Stimulated activated CD8-positive, alpha-beta memory T cell treated with anti-CD3 and anti-CD28 coated beads, Interleukin-7, amount 100 ng/mL, for 4 hours (primary cell): ENCODE results near the gene UTS2.

Experiments used
- DNase-seq, 2 donors: peaks; one replicate each; pipeline ENCODE4 v3.0.0-alpha.2; 2020; ENCODE audit warnings: low read depth in 2 of 2

Gene UTS2, protein sequence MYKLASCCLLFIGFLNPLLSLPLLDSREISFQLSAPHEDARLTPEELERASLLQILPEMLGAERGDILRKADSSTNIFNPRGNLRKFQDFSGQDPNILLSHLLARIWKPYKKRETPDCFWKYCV

DNA sequence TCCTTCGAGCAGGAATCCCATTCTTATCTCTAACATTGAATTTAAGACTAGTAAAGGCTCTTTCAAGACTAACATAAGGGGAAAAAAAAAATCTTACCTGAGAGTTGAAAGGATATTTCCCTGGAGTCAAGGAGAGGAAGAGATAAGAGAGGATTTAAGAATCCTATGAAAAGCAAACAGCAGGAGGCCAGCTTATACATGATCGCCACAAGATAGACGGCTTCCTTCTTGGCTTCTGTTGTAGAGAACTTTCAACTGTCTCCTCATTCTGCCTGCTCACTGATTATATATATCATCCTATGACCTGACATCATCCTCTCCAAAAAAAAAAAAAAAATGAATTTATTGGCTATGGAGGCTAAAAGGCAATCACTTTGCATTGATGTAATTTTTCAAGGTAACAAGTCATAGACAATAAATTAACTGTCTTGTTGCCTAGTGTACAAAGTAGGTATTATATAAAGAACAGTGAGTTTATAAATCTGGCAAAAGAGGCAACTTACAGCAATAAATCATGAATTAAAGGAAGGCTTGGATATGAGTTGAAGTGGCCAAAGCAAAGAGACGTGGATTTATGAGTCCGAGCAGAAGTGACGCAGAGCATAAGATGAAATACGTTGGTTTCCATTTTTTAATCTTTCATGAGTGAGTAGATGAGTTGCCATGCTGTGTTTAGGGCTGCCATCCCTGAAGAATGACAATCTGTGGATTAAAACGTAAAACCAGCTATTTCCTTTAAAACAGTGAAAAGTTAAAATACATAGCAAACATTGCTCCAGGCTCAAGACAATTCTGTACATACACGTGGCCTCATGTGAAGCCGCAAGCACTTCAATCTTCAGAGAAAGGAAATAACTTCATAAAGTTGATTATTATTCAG, at the start of gene UTS2:
Gene UTS2 (minus strand): TSS at position 262 of the 880 bp plus-strand sequence. CDS start 62 bp downstream, at position 200.
- no peak for DNase-seq

DNA sequence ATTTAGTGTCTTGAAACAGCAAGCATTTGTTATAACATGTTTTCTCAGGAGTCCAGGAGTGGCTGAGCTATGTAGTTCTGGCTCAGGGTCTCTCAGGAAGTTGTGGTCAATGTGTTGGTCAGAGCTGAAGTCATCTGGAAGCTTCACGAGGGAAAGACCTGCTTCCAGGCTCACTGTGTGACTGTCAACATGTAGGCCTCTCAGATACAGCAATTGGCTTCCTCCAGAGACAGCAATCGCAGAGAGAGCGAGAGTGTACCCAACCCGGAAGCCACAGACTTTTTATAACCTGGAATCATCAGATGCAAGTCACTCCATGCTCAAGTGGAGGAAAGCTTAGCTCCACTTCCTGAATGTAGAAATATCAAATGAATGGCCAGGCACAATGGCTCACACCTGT, 46.9 kb upstream of the UTS2 start:
- DNase-seq: no peak

DNA sequence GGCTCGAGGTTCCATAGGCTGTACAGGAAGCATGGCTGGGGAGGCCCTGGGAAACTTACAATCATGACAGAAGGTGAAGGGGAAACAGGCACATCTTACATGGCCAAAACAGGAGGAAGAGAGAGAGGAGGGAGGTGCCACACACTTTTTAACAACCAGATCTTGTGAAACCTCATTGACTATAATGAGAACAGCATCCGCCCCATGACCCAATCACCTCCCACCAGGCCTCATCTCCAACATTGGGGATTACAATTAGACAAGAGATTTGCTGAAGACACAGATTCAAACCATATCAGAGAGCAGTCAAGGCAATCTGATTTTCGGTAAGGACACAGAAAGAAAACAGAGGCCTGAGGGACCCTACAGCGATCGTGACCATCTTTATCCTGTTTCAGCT, 46.1 kb upstream of the UTS2 start:
- DNase-seq: no peak

DNA sequence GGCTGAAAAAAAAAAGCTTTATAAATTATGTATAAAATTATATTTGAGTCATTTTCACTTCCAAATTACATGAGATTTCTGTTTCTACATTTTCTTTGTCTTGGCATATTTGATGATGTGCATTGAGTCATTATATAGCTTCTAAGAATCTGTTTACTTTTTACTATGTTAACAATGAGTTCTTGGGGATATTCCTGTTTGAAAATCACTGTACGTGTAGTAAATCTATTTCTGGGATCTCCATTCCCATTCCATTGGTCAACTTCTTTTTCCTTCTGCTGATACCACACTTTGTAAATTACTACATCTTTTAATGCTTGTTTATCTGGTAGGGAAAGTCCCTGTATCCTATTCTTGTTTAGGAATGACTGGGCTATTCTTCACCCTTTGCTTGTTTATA, 44.1 kb upstream of the UTS2 start:
- DNase-seq: no peak

DNA sequence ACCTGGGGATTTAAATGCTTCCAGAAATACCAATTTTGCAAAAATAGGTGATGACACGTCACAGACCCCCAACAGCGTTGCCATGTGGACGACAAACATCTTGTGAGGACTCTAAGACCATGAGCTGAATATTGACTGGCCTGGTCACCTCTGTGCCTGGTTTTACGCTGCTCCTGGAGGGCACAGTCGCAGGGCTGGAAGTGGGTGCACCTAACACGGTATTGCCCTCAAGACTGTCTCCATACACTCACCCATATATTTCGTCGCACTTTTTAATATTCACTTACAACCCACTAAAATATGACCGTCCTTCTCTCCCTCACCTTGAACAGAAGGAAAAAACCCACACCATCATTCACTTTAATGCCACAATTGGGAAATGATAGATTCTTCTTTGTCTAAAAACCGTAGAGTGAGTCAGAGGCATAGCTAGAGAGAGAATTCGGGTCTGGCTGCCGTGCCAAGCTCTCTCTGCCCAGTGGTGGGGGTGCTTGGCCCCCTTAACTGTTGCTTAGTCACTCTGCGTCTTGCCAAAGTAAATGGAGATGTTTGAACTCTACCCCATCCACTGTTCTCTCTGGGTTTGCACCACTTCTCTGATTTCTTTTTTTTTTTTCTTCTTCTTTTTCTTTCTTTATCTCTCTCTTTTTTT, 40.8 kb upstream of the UTS2 start:
- DNase-seq: no peak

DNA sequence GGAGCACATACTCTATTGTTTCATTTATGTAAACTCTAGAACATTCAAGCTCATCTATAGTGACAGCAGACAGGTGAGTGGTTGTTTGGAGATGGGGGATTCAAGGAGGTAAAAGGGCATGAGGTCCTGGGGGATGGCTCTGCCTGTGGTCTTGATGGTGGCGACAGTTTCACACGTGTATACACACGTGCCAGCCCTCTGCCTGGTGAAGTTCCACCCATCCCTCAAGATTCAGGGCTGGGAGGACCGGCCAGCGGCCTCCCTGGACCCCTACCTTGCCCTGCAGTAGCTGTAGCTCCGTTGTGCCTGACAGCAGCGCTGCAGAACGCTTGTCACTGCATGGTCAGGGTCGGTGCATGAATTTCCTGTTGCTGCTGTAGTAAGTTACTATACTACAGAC, 38.9 kb upstream of the UTS2 start:
- no peak for DNase-seq

DNA sequence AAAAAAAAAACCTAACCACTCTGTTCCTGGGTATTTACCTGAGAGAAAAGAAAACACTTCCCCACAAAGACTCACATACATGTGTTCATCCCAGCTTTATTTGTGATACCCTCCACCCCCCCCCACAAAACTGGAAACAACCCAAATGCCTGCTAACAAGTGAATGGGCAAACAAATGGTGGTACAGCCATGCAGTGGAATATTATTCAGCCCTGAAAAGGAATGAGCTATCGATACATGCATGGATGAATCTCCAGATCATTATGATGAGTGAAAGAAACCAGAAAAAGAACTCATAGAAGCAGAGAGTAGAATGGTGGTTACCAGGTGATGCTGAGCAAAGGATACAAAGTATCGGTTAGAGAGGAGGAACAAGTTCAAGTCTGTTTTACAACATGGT, 38.0 kb upstream of the UTS2 start:
- no peak for DNase-seq

DNA sequence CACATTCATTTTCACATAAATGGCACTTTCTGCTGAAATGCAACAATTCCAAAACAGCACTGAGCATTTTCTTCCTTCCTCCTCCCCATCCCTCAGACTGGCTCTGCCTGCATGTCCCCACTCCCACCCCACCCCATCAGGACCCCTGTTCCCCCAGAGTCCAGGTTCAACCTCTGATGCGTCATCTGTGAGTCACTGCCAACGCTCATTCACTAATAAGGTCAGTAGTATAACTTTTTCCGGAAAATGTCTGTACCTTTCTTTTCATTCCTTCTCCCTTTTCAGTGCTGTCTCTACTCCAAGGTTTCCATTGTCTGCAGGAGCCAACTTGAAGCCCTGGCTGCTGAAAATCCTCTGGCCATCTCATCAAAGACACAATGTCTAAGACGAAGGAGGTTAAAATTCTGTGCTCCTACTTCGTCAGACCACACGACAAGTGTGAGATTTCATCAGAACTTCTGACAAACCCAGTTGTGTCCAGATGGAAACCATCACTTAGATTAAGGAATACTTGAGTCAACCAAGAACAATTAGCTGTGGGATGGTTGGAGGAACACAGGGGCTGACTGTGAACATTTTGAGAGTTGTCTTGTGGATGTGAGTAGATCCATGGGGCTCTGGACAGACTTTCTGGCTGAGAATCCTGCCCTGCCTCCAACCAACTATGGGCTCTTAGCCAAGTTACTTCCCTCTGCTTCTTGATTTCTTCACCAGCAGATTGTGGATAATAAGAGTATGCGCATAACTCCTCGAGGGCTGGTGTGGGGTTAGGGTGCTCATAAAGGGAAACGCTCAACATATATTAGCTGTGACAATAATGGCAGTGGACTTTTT, 35.6 kb upstream of the UTS2 start:
- DNase-seq: no peak

DNA sequence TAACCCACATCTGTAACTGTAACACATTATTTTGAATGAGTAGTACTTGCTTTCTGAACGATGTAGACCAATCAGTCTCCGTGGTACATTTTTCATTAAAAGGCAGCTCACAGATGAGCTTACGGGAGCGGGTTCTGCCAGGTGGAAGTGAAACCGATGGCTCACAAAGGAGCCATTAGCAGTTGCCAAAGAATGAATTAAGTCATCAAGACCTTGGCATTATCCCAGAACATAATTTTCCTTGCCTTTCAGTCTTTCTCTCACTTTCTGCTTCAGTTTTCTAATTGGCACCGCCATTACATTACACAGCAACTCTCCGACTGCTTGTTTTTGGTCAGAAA, 33.5 kb upstream of the UTS2 start:
- DNase-seq: no peak

DNA sequence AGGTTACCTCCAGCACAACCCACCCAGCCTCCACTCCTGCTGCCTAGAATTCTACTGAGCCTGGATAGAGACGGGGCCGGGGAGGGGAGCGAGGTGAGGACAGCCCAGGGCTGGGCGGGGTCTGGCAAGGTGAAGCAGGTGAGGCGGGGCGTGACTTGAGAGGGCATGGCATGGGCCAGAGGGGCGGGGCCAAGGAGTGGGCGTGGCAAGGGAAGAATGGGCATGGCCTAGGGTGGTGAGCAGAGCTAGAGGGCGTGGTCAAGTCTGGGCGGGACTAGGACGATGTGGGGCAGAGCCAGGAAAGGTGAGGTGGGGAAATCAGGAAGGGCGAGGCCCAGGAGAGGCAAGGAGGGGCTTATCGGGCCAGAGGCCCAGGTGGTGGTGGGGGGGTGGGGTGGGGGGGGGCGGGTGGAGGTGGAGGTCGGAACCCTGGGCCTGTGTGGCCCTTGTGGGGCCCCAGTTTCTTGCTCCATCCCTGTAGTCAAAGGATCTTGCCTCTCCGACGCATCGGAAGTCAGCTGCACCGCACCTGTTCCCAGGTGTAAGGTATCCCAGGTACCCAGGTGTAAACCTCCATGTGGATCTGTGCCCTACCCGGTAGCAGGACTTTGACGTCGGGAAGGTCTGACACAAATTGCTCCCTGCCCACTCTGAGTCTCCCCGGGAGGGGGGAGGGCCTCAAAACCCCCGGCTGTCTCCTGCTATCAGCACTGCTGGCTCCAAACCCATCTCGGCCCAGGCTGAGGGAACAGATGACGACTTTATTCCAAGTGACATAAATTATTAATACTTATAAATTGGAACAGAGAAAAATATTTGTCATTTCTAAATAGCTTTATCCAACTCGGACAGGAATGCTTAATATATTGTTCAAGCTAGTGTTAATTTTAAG, 32.9 kb upstream of the UTS2 start:
- DNase-seq: no peak

DNA sequence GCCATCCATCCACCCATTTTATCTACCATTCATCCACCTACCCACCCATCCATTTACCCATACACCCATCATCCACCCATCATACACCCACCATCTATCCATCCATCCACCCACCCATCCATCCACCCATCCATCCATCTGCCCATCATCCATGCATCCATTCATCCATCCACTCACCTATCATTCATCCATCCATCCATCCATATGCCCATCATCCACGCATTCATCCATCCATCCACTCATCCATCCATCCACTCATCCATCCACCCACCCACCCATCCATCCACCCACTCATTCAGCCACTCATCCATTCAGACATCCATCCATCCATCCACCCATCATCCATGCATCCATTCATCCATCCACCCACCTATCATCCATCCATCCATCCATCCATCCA, 31.9 kb upstream of the UTS2 start:
- no peak for DNase-seq

DNA sequence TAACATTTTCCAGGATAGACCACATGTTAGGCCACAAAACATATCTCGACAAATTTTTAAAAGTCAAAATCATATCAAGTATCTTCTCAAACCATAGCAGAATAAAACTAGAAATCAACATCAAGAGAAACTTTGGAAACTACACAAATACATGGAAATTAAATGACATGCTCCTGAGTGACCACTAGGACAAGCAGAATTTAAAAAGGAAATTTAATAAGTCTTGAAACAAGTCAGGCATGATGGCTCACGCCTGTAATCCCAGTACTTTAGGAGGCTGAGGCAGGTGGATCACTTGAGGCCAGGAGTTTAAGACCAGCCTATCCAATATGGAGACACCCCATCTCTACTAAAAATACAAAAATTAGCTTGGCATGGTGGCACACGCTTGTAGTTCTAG, 26.4 kb upstream of the UTS2 start:
- DNase-seq: no peak

DNA sequence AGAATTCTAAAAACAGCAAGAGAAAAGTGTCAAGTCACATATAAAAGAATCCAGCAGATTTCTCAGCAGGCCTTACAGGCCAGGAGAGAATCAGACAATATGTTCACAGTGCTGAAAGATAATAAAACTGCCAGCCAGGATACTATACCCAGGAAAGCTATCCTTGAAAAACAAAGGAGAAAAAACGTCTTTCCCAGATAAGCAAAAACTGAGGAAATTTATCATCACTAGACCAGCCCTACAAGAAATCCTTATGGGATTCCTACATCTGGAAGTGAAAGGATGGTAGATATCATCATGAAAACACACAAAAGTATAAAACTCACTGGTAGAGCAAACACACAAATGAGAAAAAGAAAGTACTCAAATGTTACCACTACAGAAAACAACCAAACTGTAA, 25.2 kb upstream of the UTS2 start:
- DNase-seq: no peak

DNA sequence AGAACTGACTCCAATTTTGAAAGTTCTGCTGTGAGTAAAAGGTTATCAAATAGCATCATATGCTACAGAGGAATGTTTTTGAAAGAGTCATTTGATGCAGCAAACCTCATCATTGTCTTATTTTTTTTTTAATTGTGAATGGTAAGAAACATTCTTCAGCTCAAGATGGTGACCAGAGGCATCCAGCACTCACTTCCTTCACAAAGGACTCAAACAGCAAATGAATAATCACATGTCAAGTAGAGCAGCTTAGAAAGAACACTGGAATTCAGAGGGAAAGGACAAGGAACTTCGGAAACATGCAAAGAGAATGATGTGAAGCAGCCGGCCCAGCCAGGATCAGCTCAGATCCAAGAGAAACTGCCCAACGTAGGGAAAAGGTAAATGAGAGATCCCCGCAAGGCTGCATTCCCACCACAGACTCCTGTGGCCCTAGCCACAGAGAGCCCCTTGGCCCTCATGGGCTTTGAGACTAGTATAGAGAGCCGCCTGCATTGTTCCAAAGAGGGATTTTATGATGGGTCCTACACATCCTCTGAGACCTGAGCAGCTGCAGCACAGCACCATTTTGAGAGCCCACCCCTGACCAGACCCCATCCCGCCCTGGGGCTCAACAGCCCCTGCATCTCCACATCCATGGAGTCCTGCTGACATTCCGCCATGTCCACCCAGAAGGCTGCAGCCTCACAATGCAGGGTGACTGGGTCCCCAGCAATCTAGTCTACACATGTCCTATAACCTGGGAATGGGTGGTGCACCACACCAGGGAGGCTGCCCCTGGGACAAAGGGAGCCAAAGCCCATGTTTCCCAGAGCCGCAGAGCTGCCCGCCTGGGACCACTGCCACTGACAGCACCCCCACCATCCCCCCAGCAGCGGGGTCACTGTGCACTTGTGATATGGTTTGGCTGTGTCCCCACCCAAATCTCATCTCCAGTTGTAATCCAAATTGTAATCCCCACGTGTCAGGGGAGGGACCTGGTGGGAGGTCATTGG, 21.2 kb upstream of the UTS2 start:
- no peak for DNase-seq

DNA sequence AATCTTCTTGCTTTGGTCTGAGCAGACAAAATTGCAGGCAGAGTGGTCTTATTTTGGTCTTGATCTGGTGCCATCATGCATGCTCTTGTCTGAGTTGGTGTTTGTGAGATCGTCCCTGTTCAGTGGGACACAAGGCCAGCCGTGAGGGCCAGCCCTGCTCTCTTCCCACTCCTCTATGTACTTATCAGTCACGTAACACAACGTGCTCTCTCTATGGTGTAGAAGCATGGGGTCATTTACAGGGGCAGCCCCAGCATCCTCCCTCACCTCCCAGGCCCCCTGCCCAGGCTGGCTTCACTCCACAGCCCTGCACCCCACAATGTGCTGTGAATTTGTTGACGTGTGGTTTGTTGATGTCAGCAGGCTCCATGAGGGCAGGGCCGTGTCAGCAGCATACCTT, 18.3 kb upstream of the UTS2 start:
- DNase-seq: no peak

DNA sequence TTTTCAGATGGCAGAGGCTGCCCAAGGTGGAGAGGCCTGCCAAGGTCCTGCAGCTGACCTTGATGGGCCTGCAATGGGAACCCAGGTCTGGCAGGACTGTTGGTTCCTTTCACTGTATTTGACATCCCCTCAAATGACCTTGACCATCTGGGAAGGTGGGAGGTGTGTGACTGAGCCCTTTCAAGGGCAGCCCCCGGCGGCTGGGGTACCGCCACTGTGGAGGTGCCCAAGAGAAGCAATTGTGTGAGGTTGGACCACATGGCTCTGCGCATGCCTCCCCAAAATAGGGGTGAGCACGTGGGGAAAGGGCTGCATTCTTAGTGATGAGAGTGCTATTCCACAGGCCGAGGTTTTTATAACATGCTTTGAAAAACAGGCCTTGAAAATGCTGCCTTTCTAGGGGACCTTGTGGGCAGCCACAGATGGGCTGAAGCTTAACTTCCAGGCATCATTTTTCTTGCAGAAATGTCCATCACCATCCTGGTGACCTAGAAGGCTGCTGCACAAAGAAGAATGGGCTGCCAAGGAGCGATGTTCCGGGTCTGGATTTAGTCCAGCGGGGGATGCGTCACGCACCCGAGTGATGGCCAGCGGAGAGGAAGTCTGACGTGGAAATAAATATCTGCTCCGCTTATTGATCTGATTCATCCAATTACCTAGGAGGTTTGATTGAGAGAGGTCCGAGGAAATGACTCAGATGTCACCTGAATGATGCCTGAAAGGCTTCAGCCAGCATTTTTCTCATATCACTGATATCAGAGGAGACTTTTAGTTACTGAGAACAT, 16.5 kb upstream of the UTS2 start:
- DNase-seq: no peak

DNA sequence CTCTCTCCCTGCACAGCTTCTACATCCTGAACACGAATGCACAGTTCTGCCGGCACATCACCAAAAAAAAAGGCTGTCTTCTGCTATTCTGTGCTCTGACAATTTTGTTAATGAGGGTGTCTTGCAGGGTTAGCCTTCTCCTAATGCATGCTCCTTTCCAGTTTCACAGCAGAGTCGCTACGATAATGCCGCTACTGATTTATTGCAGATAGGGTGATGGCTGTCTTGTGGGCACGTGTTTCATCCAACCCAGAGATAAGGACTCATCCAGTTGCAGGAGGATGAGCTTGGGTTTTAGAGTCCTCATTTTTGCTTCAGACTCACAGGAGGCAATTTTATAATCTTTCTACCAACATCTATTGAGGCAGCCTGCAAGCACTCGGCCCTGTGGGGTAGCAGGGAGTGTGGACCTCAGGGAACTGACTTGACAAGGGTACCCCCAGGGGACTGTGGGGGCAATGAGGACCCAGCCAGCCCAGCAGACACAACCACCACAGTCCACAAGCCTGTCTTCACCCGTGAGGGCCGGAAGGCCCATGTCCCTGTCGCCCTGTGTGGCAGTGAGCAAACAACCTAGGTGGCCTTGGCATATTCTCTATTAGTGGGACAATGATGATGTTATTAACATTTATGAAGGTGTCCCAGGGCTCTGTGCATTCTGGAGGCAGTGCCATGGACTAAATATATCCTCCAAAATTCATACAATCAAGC, 15.4 kb upstream of the UTS2 start:
- no peak for DNase-seq

DNA sequence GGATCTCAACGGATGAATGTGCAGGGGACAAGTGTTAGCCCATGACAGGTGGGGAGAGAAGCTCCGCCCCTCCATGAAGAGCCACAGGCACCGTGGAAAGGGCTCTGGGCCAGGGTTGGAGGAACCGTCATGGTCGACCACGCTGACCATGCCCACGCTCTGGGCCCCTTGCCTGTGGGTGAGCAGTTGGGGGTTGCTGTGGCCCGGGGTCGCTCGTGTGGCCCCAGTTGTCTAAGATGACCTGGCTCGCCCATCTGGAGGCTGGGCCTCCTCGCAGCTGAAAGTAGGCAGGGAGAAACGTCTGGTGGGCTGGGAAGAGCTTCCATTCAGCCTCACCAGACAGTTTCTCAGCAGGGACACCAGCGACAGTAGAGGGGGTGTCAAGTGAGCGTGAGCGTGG, 13.1 kb upstream of the UTS2 start:
- DNase-seq: no peak
